Hepatocyte (in vitro differentiated cells): Measurements from ENCODE around the gene GFOD1. TPM values are rescaled to one million over a fixed set of nuclear protein-coding genes. Genes with fewer than 3 reads are reported as not detected.

Experiments used
- DNase-seq: peaks from one replicate; pipeline ENCODE4 v3.0.0-alpha.2; 2016; ENCODE audit warnings: low spot score
- H2AFZ ChIP-seq: fragments of 200-600 bp; sonication (generic); 2 replicates; pipeline ENCODE4 v1.6.0; 2016; ENCODE audit warnings: antibody characterized with exemption, mild to moderate bottlenecking
- H3K27ac ChIP-seq: fragments of 200-600 bp; sonication (generic); 2 replicates; pipeline ENCODE4 v1.5.1; 2016; ENCODE audit warnings: mild to moderate bottlenecking
- H3K27me3 ChIP-seq: fragments of 200-600 bp; sonication (generic); 2 replicates; pipeline ENCODE4 v1.6.1; 2016
- H3K36me3 ChIP-seq: fragments of 200-600 bp; sonication (generic); replicated peaks from 2 replicates; pipeline ENCODE4 v1.5.1; 2016; ENCODE audit warnings: low read depth; ENCODE audit not compliant: insufficient read depth
- H3K4me1 ChIP-seq: fragments of 200-600 bp; sonication (generic); 2 replicates; pipeline ENCODE4 v1.5.1; 2016; ENCODE audit warnings: mild to moderate bottlenecking, moderate library complexity; ENCODE audit not compliant: insufficient read depth
- H3K4me2 ChIP-seq: fragments of 200-600 bp; sonication (generic); 2 replicates; pipeline ENCODE4 v1.6.0; 2016
- H3K4me3 ChIP-seq: fragments of 200-600 bp; sonication (generic); 2 replicates; pipeline ENCODE4 v1.5.1; 2016; ENCODE audit warnings: mild to moderate bottlenecking
- H3K79me2 ChIP-seq: fragments of 200-600 bp; sonication (generic); 2 replicates; pipeline ENCODE4 v1.6.0; 2017; ENCODE audit warnings: mild to moderate bottlenecking
- H3K9me2 ChIP-seq: fragments of 200-600 bp; sonication (generic); replicated peaks from 2 replicates; pipeline ENCODE4 v1.6.0; 2017; ENCODE audit warnings: mild to moderate bottlenecking; ENCODE audit not compliant: insufficient read depth
- H3K9me3 ChIP-seq: fragments of 200-600 bp; sonication (generic); 2 replicates; pipeline ENCODE4 v1.5.1; 2016; ENCODE audit warnings: low read depth, mild to moderate bottlenecking
- H4K20me1 ChIP-seq: fragments of 200-600 bp; sonication (generic); 2 replicates; pipeline ENCODE4 v1.6.0; 2016; ENCODE audit warnings: mild to moderate bottlenecking; ENCODE audit not compliant: insufficient read depth, poor library complexity, severe bottlenecking
- CTCF ChIP-seq: fragments of 200-600 bp; sonication (generic); IDR thresholded peaks from 2 replicates; pipeline ENCODE4 v1.5.1; 2016; ENCODE audit warnings: antibody characterized with exemption, mild to moderate bottlenecking; ENCODE audit not compliant: poor library complexity
- EZH2 ChIP-seq: fragments of 200-600 bp; sonication (generic); IDR thresholded peaks from 2 replicates; pipeline ENCODE4 v1.6.1; 2016; ENCODE audit warnings: antibody characterized with exemption, mild to moderate bottlenecking, borderline replicate concordance
- EZH2phosphoT487 ChIP-seq: fragments of 200-600 bp; sonication (generic); IDR thresholded peaks from one replicate; pipeline ENCODE4 v1.6.1; 2018; ENCODE audit warnings: antibody characterized with exemption, mild to moderate bottlenecking, low read depth, moderate library complexity; ENCODE audit not compliant: unreplicated experiment, severe bottlenecking
- WGBS: methylation state at CpG from one replicate; pipeline ENCODE4 v1.1.6; 2016; ENCODE audit warnings: low lambda C conversion rate; ENCODE audit errors: missing lambda C conversion rate; 5-methylcytosine and 5-hydroxymethylcytosine counted together
- polyA plus RNA-seq: library from polyadenylated mRNA; unstranded; fragments of >200 nt; fragmentation: Nextera tagmentation; extraction: Ambion mirVana; gene quantifications from 2 replicates; pipeline ENCODE4 v1.2.1, GENCODE V29; 2016
- total RNA-seq: library from RNA; depleted of rRNA; stranded (reverse); fragments of >200 nt; gene quantifications from 2 replicates; pipeline ENCODE4 v1.2.3, GENCODE V29; 2014

The GFOD1 gene
- total and polyA plus RNA-seq, 2 experiments from 2014 or later, result 2.8 to 3.5 TPM

- WGBS, result 82% methylated on average over 11 of the region's 11 CpGs
- no peak overlapping the region for H2AFZ ChIP-seq
- no peaks in the 10 kb centered on the region for H3K9me3 ChIP-seq
- H3K27me3 ChIP-seq, result no peaks in the 10 kb centered on the region
- H3K4me3 ChIP-seq, result no peak overlapping the region
- no peaks in the 10 kb centered on the region for H4K20me1 ChIP-seq
- no peaks in the 10 kb centered on the region for H3K9me2 ChIP-seq
- H3K4me2 ChIP-seq, result no peak overlapping the region
- DNase-seq, result no peak
- no peaks in the 10 kb centered on the region for H3K36me3 ChIP-seq
- TF ChIP-seq EZH2phosphoT487 (no peak), CTCF (no peak), EZH2 (no peak)
- no peaks in the 10 kb centered on the region for H3K79me2 ChIP-seq
- H3K4me1 ChIP-seq, result peaks cover 8% of the 10 kb centered on the region
- H3K27ac ChIP-seq, result no peak overlapping the region
These were observed 32.8 kb downstream of the GFOD1 start for GRCh38 chr6:13454286-13455221.

DNA sequence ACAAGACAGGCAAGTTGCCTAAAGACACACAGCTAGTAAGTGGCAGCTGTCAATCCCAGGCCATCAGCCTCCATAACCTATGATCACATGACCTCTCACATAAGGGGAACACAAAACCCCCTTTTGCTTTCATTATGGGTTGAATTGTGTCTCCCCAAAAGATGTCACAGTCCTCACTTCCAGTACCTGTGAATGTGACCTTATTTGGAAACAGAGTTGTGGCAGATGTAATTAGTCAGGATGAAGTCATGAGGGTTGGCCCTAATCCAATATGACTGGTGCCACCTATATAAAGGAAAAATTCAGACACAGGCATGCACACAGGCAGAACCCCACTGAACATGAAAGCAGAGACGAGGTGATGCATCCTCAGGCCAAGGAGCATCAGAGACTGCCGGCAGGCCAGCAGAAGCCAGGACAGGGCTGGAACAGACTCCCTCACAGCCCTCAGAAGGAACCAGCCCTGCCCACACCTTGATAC lies 33.6 kb downstream of the GFOD1 start:
- 78% methylated on average over 2 of the region's 2 CpGs for WGBS
- H3K4me2 ChIP-seq, result no peak overlapping the region
- no peaks in the 10 kb centered on the region for H4K20me1 ChIP-seq
- H3K9me2 ChIP-seq, result no peaks in the 10 kb centered on the region
- no peak overlapping the region for H3K27ac ChIP-seq
- H2AFZ ChIP-seq, result no peak overlapping the region
- no peaks in the 10 kb centered on the region for H3K27me3 ChIP-seq
- H3K79me2 ChIP-seq, result no peaks in the 10 kb centered on the region
- H3K4me3 ChIP-seq, result no peak overlapping the region
- DNase-seq, result no peak
- H3K36me3 ChIP-seq, result no peaks in the 10 kb centered on the region
- TF ChIP-seq EZH2phosphoT487 (no peak), CTCF (no peak)
- H3K4me1 ChIP-seq, result peaks cover 8% of the 10 kb centered on the region
- no peaks in the 10 kb centered on the region for H3K9me3 ChIP-seq

- H3K4me3 ChIP-seq, result no peak overlapping the region
- no peak overlapping the region for H3K27ac ChIP-seq
- no peaks in the 10 kb centered on the region for H3K36me3 ChIP-seq
- H3K27me3 ChIP-seq, result no peaks in the 10 kb centered on the region
- no peaks in the 10 kb centered on the region for H4K20me1 ChIP-seq
- H3K9me2 ChIP-seq, result no peaks in the 10 kb centered on the region
- 80% methylated on average over 4 of the region's 4 CpGs for WGBS
- no peaks in the 10 kb centered on the region for H3K79me2 ChIP-seq
- TF ChIP-seq EZH2phosphoT487 (no peak), EZH2 (no peak), CTCF (no peak)
- no peak for DNase-seq
- H2AFZ ChIP-seq, result no peak overlapping the region
- H3K9me3 ChIP-seq, result no peaks in the 10 kb centered on the region
- H3K4me2 ChIP-seq, result no peak overlapping the region
- H3K4me1 ChIP-seq, result peaks cover 8% of the 10 kb centered on the region
These were observed 34.2 kb downstream of the GFOD1 start for GRCh38 chr6:13453153-13453552.
